GM12801 (cell line): Measurements from ENCODE around the gene SMURF1.

Source experiments
- TF ChIP-seq, protein P1 (sequence below): IDR thresholded peaks from one replicate; pipeline ENCODE4 v1.5.1; 2011; ENCODE audit warnings: control low read depth; ENCODE audit not compliant: insufficient read length; ENCODE audit errors: extremely low read depth

SMURF1 gene

DNA sequence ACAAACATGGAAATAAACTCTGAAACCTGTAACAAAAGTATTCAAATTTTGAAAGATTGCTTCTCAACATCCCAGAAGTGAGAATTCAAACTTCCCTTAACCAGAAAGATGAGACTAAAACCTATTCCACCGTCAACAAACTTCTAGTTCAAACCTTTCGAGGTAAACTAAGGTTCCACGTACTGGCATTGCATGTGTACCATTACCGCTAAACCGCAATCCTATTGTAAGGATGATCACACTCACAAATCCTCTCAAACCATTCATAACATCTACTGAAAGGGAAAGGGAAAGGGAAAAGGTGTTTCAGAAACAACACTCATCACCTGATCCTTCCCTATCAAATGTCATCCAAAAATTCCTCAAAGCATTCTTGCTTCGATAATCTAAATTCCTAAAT is 3.1 kb downstream of the SMURF1 start:
- TF ChIP-seq, protein P1, sequence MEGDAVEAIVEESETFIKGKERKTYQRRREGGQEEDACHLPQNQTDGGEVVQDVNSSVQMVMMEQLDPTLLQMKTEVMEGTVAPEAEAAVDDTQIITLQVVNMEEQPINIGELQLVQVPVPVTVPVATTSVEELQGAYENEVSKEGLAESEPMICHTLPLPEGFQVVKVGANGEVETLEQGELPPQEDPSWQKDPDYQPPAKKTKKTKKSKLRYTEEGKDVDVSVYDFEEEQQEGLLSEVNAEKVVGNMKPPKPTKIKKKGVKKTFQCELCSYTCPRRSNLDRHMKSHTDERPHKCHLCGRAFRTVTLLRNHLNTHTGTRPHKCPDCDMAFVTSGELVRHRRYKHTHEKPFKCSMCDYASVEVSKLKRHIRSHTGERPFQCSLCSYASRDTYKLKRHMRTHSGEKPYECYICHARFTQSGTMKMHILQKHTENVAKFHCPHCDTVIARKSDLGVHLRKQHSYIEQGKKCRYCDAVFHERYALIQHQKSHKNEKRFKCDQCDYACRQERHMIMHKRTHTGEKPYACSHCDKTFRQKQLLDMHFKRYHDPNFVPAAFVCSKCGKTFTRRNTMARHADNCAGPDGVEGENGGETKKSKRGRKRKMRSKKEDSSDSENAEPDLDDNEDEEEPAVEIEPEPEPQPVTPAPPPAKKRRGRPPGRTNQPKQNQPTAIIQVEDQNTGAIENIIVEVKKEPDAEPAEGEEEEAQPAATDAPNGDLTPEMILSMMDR = no peak

- TF ChIP-seq, protein P1 = no peak
Measured at GRCh38 chr7:99139036-99139435, 4.9 kb downstream of the SMURF1 start.

GRCh38 chr7:99137411-99138180 is 6.3 kb downstream of the SMURF1 start:
- TF ChIP-seq, protein P1 = no peak

DNA sequence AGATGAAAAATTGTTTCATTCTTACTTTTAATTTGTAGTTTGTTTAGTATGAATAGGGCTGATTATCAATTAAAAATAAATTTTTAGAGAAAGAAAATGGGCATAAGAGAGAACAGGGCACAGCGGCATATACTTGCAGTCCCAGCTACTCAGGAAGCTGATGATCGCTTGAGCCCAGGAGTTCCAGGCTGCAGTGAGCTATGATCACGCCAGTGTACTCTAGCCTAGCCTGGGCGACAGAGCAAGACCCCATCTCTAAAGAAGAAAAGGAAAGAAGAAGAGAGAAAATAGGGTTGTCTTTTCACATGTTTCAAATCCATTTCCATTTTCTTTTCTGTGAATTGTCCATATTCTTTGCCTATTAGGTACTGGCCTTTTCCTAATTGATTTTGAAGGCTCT is 8.0 kb downstream of the SMURF1 start:
- TF ChIP-seq, protein P1 = no peak

DNA sequence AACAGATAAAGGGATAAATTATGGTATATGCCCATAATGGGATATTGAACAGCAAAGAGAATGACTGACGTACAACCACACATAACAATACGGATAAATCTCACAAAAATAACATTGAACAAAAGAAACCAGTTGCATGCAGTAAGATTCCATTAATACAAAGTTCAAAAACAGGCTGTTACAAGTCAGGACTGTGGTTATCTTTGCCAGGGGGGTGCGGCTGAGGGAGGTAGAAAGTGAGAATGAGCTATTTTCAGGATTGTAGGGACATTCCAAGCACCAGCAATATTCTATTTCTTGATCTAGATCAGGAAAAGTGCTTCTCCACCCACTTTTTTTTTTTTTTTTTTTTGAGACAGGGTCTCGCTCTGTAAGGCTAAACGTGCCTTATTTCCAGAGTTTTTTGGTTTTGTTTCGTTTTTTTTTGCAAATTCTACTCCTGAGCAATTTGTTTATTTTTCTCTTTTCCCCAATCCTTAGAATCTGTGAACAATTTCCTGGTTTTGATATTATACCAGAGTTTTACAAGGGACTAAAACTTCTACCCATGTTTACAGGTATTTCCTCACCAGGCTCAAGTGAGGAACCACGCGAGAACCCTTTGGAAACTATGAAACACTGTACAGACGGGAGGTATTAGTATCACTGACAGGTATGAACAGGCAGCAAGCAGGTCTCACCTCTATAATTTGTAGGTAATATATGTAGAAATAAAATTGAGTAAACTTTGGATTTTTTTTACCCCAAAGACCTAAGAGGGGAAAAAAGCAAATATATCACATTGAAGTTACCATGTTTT is 9.9 kb downstream of the SMURF1 start:
- TF ChIP-seq, protein P1 = no peak

GRCh38 chr7:99132595-99133321 is 11.2 kb downstream of the SMURF1 start:
- TF ChIP-seq, protein P1 = no peak

DNA sequence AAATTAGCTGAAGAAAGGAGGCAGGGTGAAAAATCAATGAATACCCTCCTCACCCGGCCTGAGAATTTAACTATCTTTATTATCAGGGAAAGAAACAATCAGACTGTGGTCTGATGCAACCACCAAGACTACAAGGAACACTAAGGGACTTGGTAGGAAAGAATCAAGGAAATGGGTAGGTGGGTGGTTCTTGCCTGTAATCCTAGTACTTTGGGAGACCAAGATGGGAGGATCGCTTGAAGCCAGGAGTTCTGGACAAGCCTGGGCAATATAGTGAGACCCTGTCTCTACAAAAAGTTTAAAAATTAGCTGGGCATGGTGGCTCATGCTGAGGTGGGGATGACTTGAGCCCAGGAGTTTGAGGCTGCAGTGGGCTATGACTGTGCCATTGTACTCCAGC is 12.6 kb downstream of the SMURF1 start:
- TF ChIP-seq, protein P1 = no peak
